LNCAP (cell line): Measurements from ENCODE around the gene ADGRG6.

Experiments used
- CTCF ChIP-seq: fragments of 450-650 bp; IDR thresholded peaks from 2 replicates; pipeline ENCODE4 v1.5.1; 2017; ENCODE audit warnings: mild to moderate bottlenecking

Gene ADGRG6

GRCh38 chr6:142300758-142301650 is 803 bp upstream of the ADGRG6 start:
- TF ChIP-seq CTCF: no peak

DNA sequence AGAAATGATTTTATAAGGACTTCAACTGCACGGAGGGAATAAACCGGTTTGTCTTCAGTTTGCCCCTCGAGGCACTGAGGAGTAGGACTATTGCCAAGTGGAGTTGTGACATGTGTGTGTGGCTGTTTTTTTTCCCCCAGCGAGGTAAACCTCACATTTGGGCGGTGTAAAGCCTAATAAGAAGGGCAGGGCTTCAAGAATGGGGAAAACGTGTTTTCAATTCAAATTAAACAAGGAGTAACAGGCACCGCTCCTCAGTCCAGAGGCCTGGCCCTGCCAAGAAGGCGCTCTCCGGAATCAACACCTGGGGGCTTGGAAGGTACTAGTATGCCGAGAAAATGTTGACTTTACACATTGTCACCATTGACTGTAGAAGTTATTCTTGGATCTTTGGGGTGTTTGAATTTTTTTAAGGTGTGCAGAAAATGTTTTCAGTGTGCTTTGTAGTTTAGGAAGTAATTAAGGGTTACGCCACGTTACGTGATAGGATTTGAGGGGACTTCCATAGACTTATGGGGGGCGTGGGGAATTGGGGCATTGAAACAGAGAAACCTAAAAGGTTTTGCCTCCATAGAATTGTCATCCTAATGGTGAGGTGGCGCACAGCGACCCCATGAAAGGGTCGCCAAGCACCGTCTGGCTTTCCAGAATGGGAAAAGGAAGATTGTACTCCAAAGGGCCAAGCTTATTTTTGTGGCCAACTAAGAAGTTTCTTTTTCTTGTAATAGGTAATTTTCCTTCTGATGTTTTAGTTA is 791 bp downstream of the ADGRG6 start:
- TF ChIP-seq CTCF: no peak

DNA sequence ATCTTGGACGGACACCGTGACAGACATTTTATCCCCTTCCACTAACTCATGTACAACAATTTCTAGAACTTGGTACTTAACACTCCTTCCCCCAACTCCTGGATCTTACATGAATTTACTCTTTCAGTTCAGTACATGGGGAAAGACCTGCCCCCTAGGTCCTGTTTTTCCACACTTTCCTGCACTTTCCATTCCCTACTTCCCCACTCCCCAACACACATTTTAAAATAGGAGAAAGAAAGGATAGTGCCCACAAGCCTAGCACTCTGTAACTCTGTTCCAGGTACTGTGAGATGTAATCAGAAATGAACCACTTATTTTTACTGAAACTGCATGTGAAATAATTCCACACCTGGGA is 1.3 kb downstream of the ADGRG6 start:
- TF ChIP-seq CTCF: no peak

- TF ChIP-seq CTCF: no peak
Observed at GRCh38 chr6:142304241-142304640, 2.4 kb downstream of the ADGRG6 start.

- TF ChIP-seq CTCF: no peak
Observed at GRCh38 chr6:142306736-142307135, 4.9 kb downstream of the ADGRG6 start.

DNA sequence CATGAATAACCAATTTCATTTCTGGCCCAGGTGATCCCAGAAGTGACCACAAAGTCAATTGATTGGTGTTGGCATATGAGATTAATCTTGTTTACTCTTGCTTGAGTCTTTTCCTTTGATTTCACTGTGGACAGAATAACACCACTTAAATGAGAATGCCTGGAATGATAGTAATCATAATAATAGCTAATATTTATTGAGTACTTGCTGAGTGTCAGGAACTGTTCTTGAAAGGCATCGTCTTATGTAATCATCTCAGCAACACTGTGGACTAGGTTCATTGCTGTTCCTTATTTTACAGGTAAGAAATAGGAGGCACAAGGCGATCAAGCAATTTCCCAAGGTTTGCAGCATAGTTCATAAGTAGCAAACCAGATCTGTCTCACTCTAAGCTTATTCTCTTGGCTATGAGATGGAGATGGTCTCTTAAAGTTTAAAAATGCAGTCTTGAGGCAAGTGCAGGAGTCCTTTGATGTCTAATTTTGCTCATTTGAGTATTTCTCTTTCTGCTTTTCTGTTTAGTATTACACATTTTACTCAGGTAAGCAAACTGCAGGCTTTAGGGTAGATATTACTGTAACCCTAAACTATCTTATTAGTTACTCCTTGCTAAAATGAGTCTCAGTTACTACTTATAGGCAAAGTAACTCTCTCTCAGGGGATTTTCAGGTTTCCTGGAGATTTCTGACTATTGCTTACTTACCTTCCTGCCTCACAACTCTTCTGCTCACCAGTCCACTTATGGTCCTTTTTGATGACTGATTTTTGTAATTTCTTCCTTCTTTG is 6.3 kb downstream of the ADGRG6 start:
- TF ChIP-seq CTCF: no peak

- no peak for TF ChIP-seq CTCF
Observed at GRCh38 chr6:142309426-142309825, 7.6 kb downstream of the ADGRG6 start.
